Panc1 (cell line): ENCODE results near the gene CNKSR3. TPM values are rescaled to one million over a fixed set of nuclear protein-coding genes. Genes with fewer than 3 reads are reported as not detected.

Source experiments
- ATAC-seq: fragments of 200-7000 bp; cut with Tn5 transposase; 2 replicates; pipeline ENCODE4 v1.9.1; 2020; ENCODE audit warnings: mild to moderate bottlenecking, moderate library complexity
- BruUV-seq: library from RNA; stranded (reverse); fragments of 400-500 nt; replicated peaks from 2 replicates; lab custom pipeline; 2021; lab: Mats Ljungman, UMichigan
- CTCF ChIA-PET: fragments of 300-600 bp; sonication (Branson Sonifier 250); formaldehyde crosslinking; loops from one replicate; lab custom pipeline; 2022; ENCODE audit warnings: antibody characterized with exemption; lab: Charles Lee
- POLR2A ChIA-PET: fragments of 300-600 bp; sonication (Branson Sonifier 250); formaldehyde crosslinking; loops from one replicate; lab custom pipeline; 2022; ENCODE audit warnings: antibody characterized with exemption; lab: Charles Lee
- DNase-seq: peaks from one replicate; pipeline ENCODE4 v3.0.0-alpha.2; 2010; ENCODE audit warnings: low read depth, low spot score
- H3K27ac ChIP-seq: 2 replicates; pipeline ENCODE4 v1.5.1; 2011; ENCODE audit warnings: mild to moderate bottlenecking, low read length, inconsistent platforms
- H3K27me3 ChIP-seq: fragments of 200-500 bp; sonication (Bioruptor generic); 2 replicates; pipeline ENCODE4 v1.6.0; 2014; ENCODE audit warnings: low read length, inconsistent platforms; ENCODE audit not compliant: control insufficient read depth, insufficient read depth
- H3K36me3 ChIP-seq: fragments of 200-500 bp; sonication (Bioruptor generic); 2 replicates; pipeline ENCODE4 v1.5.1; 2014; ENCODE audit warnings: inconsistent platforms, mild to moderate bottlenecking, low read length, moderate library complexity; ENCODE audit not compliant: control insufficient read depth, insufficient read depth
- H3K4me1 ChIP-seq: 2 replicates; pipeline ENCODE4 v1.5.1; 2011; ENCODE audit warnings: inconsistent platforms, mild to moderate bottlenecking, low read length, moderate library complexity; ENCODE audit not compliant: control insufficient read depth, insufficient read depth
- H3K4me3 ChIP-seq, 2 experiments: 2 replicates each; pipeline ENCODE4 v1.5.1; 2011 to 2012; ENCODE audit warnings: low read depth in 2 of 2, low read length in 2 of 2, mild to moderate bottlenecking in 2 of 2, inconsistent platforms in 1 of 2, moderate library complexity in 1 of 2
- H3K9me3 ChIP-seq: fragments of 200-500 bp; sonication (Bioruptor generic); 2 replicates; pipeline ENCODE4 v1.5.1; 2014; ENCODE audit warnings: low read depth, mild to moderate bottlenecking, inconsistent platforms, low read length, moderate library complexity; ENCODE audit not compliant: control insufficient read depth, insufficient read depth
- CTCF ChIP-seq: fragments of 450-650 bp; IDR thresholded peaks from 2 replicates; pipeline ENCODE4 v1.5.1; 2017; ENCODE audit warnings: mild to moderate bottlenecking
- POLR2AphosphoS5 ChIP-seq: IDR thresholded peaks from 2 replicates; pipeline ENCODE4 v1.6.1; 2012; ENCODE audit warnings: mild to moderate bottlenecking, low read depth, low read length, moderate library complexity
- REST ChIP-seq, 2 experiments: IDR thresholded peaks; 2 replicates each; pipeline ENCODE4 v1.6.1; 2011 to 2012; ENCODE audit warnings: low read depth in 2 of 2, control low read depth in 1 of 2, low read length in 1 of 2, mild to moderate bottlenecking in 1 of 2, moderate library complexity in 1 of 2; ENCODE audit not compliant: insufficient read depth in 1 of 2
- SIN3A ChIP-seq: IDR thresholded peaks from 2 replicates; pipeline ENCODE4 v1.6.1; 2012; ENCODE audit warnings: low read depth, mild to moderate bottlenecking, low read length, moderate library complexity, borderline replicate concordance; ENCODE audit not compliant: insufficient read depth
- TCF7L2 ChIP-seq: IDR thresholded peaks from 2 replicates; pipeline ENCODE4 v1.6.1; 2011; ENCODE audit warnings: mild to moderate bottlenecking, low read depth, low read length, inconsistent platforms
- in situ Hi-C: cut with HindIII; loops from 2 replicates; pipeline ENCODE4 v1.10.0; 2016; ENCODE audit warnings: low sequenced_read_pairs, low pct_unique_long_range_greater_than_20kb
- intact Hi-C: fragments of 100-400 bp; cut with micrococcal nuclease; formaldehyde crosslinking; loops from one replicate; pipeline ENCODE4 v1.10.0; 2022; ENCODE audit not compliant: unreplicated experiment
- total RNA-seq: library from RNA; stranded (reverse); gene quantifications from one replicate; pipeline ENCODE4 v1.2.1, GENCODE V29; 2021; ENCODE audit not compliant: unreplicated experiment

The CNKSR3 gene
- total RNA-seq, 1 experiment from 2014 or later = 18.2 TPM

- CTCF ChIA-PET = no interaction called here
Measured at GRCh38 chr6:154440022-154440421, 70.5 kb downstream of the CNKSR3 start.

GRCh38 chr6:154438882-154439415, 71.5 kb downstream of the CNKSR3 start:
- TF ChIP-seq REST (IDR thresholded peaks at IDR 0.05; ENCODE audit: insufficient read depth in 1 of 2, low read depth in 2 of 2, low read length in 1 of 2) = no peak
- POLR2A ChIA-PET = no interaction called here
- in situ Hi-C loops = no loop called here

More at GRCh38 chr6:154440022-154440421, 70.5 kb downstream of the CNKSR3 start:
- ATAC-seq (no peak), DNase-seq (no peak)
- POLR2A ChIA-PET = no interaction called here
- no peaks in the 10 kb centered on the region for H3K9me3 ChIP-seq
- H3K4me3 ChIP-seq = no peak overlapping the region
- no TSS peak for BruUV-seq
- H3K4me1 ChIP-seq = no peaks in the 10 kb centered on the region
- H3K27me3 ChIP-seq = no peaks in the 10 kb centered on the region
- H3K36me3 ChIP-seq = no peaks in the 10 kb centered on the region
- H3K27ac ChIP-seq = no peak overlapping the region
- TF ChIP-seq REST (IDR thresholded peaks at IDR 0.05; ENCODE audit: insufficient read depth in 1 of 2, low read depth in 2 of 2, low read length in 1 of 2) = no peak
- TF ChIP-seq TCF7L2 = no peak
- no peak for TF ChIP-seq SIN3A
- no peak for TF ChIP-seq POLR2AphosphoS5
- no peak for TF ChIP-seq CTCF
- in situ Hi-C loops = no loop called here
- intact Hi-C loops = no loop called here

More at GRCh38 chr6:154438882-154439415, 71.5 kb downstream of the CNKSR3 start:
- intact Hi-C loops = no loop called here
- CTCF ChIA-PET = no interaction called here
- DNase-seq (no peak), ATAC-seq (no peak)
- Histone ChIP-seq H3K36me3 (no peaks in the 10 kb centered on the region), H3K27me3 (no peaks in the 10 kb centered on the region), H3K27ac (no peak overlapping the region), H3K4me3 (no peak overlapping the region), H3K9me3 (no peaks in the 10 kb centered on the region), H3K4me1 (no peaks in the 10 kb centered on the region)
- no TSS peak for BruUV-seq
